ENCODE data around the gene NRXN3. TPM values are rescaled to one million over a fixed set of nuclear protein-coding genes. Genes with fewer than 3 reads are reported as not detected.

Gene NRXN3
- polyA plus RNA-seq, 1 of the 3 experiments (the other 2 are of a cell fraction) = 1.6 TPM

- CTCF ChIA-PET = no interaction called here
- Histone ChIP-seq H3K4me2 (no peak overlapping the region), H3K9me2 (no peaks in the 10 kb centered on the region), H3F3A (replicated peaks; ENCODE audit: insufficient read depth) (no peaks in the 10 kb centered on the region), H3K9me3 (no peaks in the 10 kb centered on the region), H4K20me1 (ENCODE audit: insufficient read depth) (no peaks in the 10 kb centered on the region), H3K9ac (no peak overlapping the region), H3K36me3 (replicated peaks in 1 of 2; ENCODE audit: control insufficient read depth in 1 of 2, insufficient read depth in 2 of 2, low read length in 1 of 2) (no peaks in the 10 kb centered on the region), H2AFZ (ENCODE audit: low read depth) (no peak overlapping the region), H3K79me2 (ENCODE audit: insufficient read depth) (no peaks in the 10 kb centered on the region), H3K27ac (ENCODE audit: low read depth in 2 of 2, low read length in 1 of 2) (no peak overlapping the region), H3K4me1 (ENCODE audit: control insufficient read depth in 1 of 2, insufficient read depth in 2 of 2, low read depth in 1 of 2, low read length in 1 of 2) (no peaks in the 10 kb centered on the region), H3K27me3 (ENCODE audit: insufficient read depth) (no peaks in the 10 kb centered on the region), H3K4me3 (ENCODE audit: low read depth in 2 of 2, low read length in 1 of 2) (no peak overlapping the region)
- TF ChIP-seq RFX5 (IDR thresholded peaks at IDR 0.05; ENCODE audit: low read length) = no peak
- TF ChIP-seq ZBTB33 (IDR thresholded peaks at IDR 0.05; ENCODE audit: borderline replicate concordance, low read depth) = no peak
- no peak for TF ChIP-seq NRF1 (IDR thresholded peaks at IDR 0.05; ENCODE audit: low read depth, low read length)
- no peak for TF ChIP-seq MAX (IDR thresholded peaks at IDR 0.05; ENCODE audit: low read depth)
- no peak for TF ChIP-seq USF2 (IDR thresholded peaks at IDR 0.05; ENCODE audit: borderline replicate concordance, low read depth, low read length)
- no peak for TF ChIP-seq PBX3 (IDR thresholded peaks at IDR 0.05)
- no peak for TF ChIP-seq RAD21 (IDR thresholded peaks at IDR 0.05; ENCODE audit: low read length)
- WGBS (ENCODE audit: low lambda C conversion rate) = 17% methylated on average over 4 of the region's 4 CpGs
- DNase-seq = no peak
- POLR2A ChIA-PET = no interaction called here
Observed at GRCh38 chr14:79165471-79166090, 995.4 kb downstream of the NRXN3 start.

GRCh38 chr14:79166171-79166570, 996.0 kb downstream of the NRXN3 start:
- H3K4me3 ChIP-seq (ENCODE audit: low read depth in 2 of 2, low read length in 1 of 2) = no peak overlapping the region
- WGBS (ENCODE audit: low lambda C conversion rate) = 21% methylated on average over 2 of the region's 2 CpGs
- no peak overlapping the region for H2AFZ ChIP-seq (ENCODE audit: low read depth)
- H3K36me3 ChIP-seq (replicated peaks in 1 of 2; ENCODE audit: control insufficient read depth in 1 of 2, insufficient read depth in 2 of 2, low read length in 1 of 2) = no peaks in the 10 kb centered on the region
- no peaks in the 10 kb centered on the region for H3K9me2 ChIP-seq
- no peaks in the 10 kb centered on the region for H3F3A ChIP-seq (replicated peaks; ENCODE audit: insufficient read depth)
- ChIA-PET POLR2A (no interaction called here), CTCF (no interaction called here)
- no peaks in the 10 kb centered on the region for H3K79me2 ChIP-seq (ENCODE audit: insufficient read depth)
- no peak for DNase-seq
- H3K27ac ChIP-seq (ENCODE audit: low read depth in 2 of 2, low read length in 1 of 2) = no peak overlapping the region
- H3K9me3 ChIP-seq = no peaks in the 10 kb centered on the region
- H3K9ac ChIP-seq = no peak overlapping the region
- no peak overlapping the region for H3K4me2 ChIP-seq
- H4K20me1 ChIP-seq (ENCODE audit: insufficient read depth) = no peaks in the 10 kb centered on the region
- H3K4me1 ChIP-seq (ENCODE audit: control insufficient read depth in 1 of 2, insufficient read depth in 2 of 2, low read depth in 1 of 2, low read length in 1 of 2) = no peaks in the 10 kb centered on the region
- H3K27me3 ChIP-seq (ENCODE audit: insufficient read depth) = no peaks in the 10 kb centered on the region
- TF ChIP-seq PBX3 (IDR thresholded peaks at IDR 0.05) (no peak), GABPA (IDR thresholded peaks at IDR 0.05; ENCODE audit: low read depth) (no peak), NRF1 (IDR thresholded peaks at IDR 0.05; ENCODE audit: low read depth, low read length) (no peak), EZH2phosphoT487 (IDR thresholded peaks at IDR 0.05; ENCODE audit: borderline replicate concordance, low read depth) (no peak), SMC3 (IDR thresholded peaks at IDR 0.05; ENCODE audit: low read depth, low read length) (no peak), ZBTB33 (IDR thresholded peaks at IDR 0.05; ENCODE audit: borderline replicate concordance, low read depth) (no peak), RAD21 (IDR thresholded peaks at IDR 0.05; ENCODE audit: low read length) (no peak), JUND (IDR thresholded peaks at IDR 0.05) (no peak), ELF1 (IDR thresholded peaks at IDR 0.05) (no peak), MEF2A (IDR thresholded peaks at IDR 0.05; ENCODE audit: borderline replicate concordance, low read depth) (no peak), YY1 (IDR thresholded peaks at IDR 0.05; ENCODE audit: low read depth) (no peak), IRF3 (IDR thresholded peaks at IDR 0.05; ENCODE audit: low read depth, low read length) (no peak), NFIC (IDR thresholded peaks at IDR 0.05; ENCODE audit: borderline replicate concordance) (no peak)

All from SK-N-SH (cell line).